ENCODE measurements around the gene ATG4C. TPM values are rescaled to one million over a fixed set of nuclear protein-coding genes. Genes with fewer than 3 reads are reported as not detected.
A peak's percentile ranks its signal among the peaks of the same experiment; 100 is the strongest.
"Not testable (repeated sequence)": the region's sequence is repeated elsewhere in the genome, so short reads cannot be mapped to it uniquely, and the experiment has no call there.

Gene ATG4C
- total RNA-seq, 1 donor from 2014 or later = 14.0 TPM

GRCh38 chr1:62781841-62782543, 1.9 kb upstream of the ATG4C start:
- ATAC-seq (no peak), DNase-seq (no peak)
- Histone ChIP-seq H3K4me1 (peaks cover 16% of the 10 kb centered on the region), H3K27me3 (ENCODE audit: low read depth) (no peaks in the 10 kb centered on the region), H3K4me3 (no peak overlapping the region), H3K9me3 (no peaks in the 10 kb centered on the region), H3K27ac (no peak overlapping the region), H3K36me3 (no peaks in the 10 kb centered on the region)
- TF ChIP-seq, protein P1, sequence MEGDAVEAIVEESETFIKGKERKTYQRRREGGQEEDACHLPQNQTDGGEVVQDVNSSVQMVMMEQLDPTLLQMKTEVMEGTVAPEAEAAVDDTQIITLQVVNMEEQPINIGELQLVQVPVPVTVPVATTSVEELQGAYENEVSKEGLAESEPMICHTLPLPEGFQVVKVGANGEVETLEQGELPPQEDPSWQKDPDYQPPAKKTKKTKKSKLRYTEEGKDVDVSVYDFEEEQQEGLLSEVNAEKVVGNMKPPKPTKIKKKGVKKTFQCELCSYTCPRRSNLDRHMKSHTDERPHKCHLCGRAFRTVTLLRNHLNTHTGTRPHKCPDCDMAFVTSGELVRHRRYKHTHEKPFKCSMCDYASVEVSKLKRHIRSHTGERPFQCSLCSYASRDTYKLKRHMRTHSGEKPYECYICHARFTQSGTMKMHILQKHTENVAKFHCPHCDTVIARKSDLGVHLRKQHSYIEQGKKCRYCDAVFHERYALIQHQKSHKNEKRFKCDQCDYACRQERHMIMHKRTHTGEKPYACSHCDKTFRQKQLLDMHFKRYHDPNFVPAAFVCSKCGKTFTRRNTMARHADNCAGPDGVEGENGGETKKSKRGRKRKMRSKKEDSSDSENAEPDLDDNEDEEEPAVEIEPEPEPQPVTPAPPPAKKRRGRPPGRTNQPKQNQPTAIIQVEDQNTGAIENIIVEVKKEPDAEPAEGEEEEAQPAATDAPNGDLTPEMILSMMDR (IDR thresholded peaks at IDR 0.05) = no peak
- intact Hi-C loops (cut with DNase I) = no loop called here

DNA sequence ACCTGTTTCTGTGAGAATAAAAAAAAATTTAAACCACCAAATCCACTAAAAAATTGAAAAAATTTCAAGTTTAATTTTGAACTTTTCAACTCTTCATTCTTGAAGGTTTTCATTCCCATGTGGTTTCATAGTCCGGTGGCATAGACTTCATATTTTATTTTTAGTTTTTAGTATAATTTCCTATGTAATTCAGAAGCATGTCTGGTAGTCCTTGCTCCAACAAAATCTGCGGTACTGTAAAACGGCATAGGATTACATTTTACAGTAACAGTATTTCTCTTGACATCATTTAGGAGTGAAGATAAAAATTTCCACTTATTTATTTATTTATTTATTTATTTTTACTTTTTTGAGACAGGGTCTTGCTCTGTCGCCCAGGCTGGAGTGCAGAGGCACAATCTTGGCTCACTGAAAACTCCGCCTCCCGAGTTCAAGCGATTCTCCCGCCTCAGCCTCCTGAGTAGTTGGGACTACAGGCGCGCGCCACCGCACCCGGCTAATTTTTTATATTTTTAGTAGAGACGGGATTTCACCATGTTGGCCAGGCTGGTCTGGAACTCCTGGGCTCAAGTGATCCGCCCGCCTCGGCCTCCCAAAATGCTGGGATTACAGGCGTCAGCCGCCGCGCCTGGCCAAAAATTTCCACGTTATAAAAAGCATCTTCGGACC, 1.3 kb upstream of the ATG4C start:
- H3K36me3 ChIP-seq; DNase-seq; H3K9me3 ChIP-seq; H3K27ac ChIP-seq; intact Hi-C loops (cut with DNase I); ATAC-seq; H3K27me3 ChIP-seq (ENCODE audit: low read depth): not testable (repeated sequence)
- Histone ChIP-seq H3K4me1 (peaks cover 16% of the 10 kb centered on the region), H3K4me3 (peak overlapping the region; percentile 83)

- intact Hi-C loops (cut with DNase I) = no loop called here
- DNase-seq (no peak), ATAC-seq (peak; percentile 54 to 59)
- H3K36me3 ChIP-seq = no peaks in the 10 kb centered on the region
- TF ChIP-seq, protein P1 (IDR thresholded peaks at IDR 0.05) = no peak
- peaks cover 16% of the 10 kb centered on the region for H3K4me1 ChIP-seq
- H3K27me3 ChIP-seq (ENCODE audit: low read depth) = no peaks in the 10 kb centered on the region
- H3K4me3 ChIP-seq = peak overlapping the region; percentile 83
- peak overlapping the region; percentile 94 for H3K27ac ChIP-seq
- no peaks in the 10 kb centered on the region for H3K9me3 ChIP-seq
Observed at GRCh38 chr1:62784509-62785365, 805 bp downstream of the ATG4C start.

DNA sequence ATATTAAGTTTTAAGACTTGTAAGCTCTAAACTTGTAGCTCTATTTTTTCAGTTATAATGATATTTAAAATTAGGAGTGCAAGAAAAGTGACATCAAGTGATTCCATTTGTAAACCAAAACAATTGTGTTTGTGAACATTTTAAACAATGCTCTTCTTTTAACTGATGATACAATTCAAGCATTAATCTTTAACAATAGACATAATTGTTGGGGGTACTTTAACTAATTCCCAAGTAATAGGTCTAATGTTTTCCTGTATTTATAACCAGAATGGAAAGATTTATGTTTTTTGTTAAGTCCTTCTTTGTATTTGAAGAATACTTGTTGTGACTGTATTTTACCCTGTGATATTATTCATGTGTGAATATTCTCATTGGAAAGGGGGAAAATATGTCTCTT, 6.8 kb downstream of the ATG4C start:
- Histone ChIP-seq H3K4me3 (no peak overlapping the region), H3K27ac (no peak overlapping the region), H3K9me3 (no peaks in the 10 kb centered on the region), H3K4me1 (peaks cover 5% of the 10 kb centered on the region), H3K27me3 (ENCODE audit: low read depth) (no peaks in the 10 kb centered on the region), H3K36me3 (no peaks in the 10 kb centered on the region)
- ATAC-seq (no peak), DNase-seq (no peak)
- TF ChIP-seq, protein P1 (IDR thresholded peaks at IDR 0.05) = no peak
- intact Hi-C loops (cut with DNase I) = no loop called here

GRCh38 chr1:62794053-62794452, 10.1 kb downstream of the ATG4C start:
- Histone ChIP-seq H3K36me3 (no peaks in the 10 kb centered on the region), H3K4me1 (no peaks in the 10 kb centered on the region), H3K4me3 (no peak overlapping the region), H3K27me3 (ENCODE audit: low read depth) (no peaks in the 10 kb centered on the region), H3K9me3 (no peaks in the 10 kb centered on the region), H3K27ac (no peak overlapping the region)
- intact Hi-C loops (cut with DNase I) = no loop called here
- ATAC-seq = no peak
- no peak for DNase-seq
- TF ChIP-seq, protein P1 (IDR thresholded peaks at IDR 0.05) = no peak

Measured in lower lobe of right lung (tissue), 2 donors.